GM12873 (cell line): ENCODE measurements around the gene ZMYND8.

ENCODE experiments used
- TF ChIP-seq, protein P1 (sequence below): IDR thresholded peaks from 2 replicates; pipeline ENCODE4 v1.5.1; 2012; ENCODE audit warnings: low read depth, mild to moderate bottlenecking, moderate library complexity, low read length, control low read depth; ENCODE audit not compliant: insufficient read depth; ENCODE audit errors: missing control alignments

The ZMYND8 gene

DNA sequence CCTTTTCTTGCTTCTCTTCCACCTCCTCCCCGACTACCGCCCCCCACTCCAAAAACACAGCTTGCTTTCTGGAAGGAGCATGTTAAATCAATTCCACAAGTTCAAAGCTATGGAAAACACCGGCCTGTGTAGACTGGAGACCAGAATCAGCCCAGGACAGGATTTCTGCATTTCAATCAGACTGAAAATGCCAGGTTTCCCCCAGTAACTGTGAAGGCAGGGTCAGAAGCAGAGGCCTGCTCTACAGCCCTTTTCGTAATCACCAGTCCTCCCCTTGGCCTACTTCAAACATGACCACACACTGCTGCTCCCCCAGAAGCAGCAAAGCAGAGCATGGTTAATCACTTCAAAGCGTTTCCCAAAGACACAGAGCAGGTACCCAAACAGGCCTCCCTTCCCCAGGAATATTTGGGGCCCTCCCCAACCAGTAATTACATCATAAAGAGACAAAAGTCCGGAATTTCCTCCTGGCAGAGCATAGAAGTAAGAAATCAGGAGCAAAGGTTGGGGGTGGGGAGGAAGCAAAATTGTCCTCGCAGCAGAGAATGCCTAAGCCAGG is 38.4 kb downstream of the ZMYND8 start:
- TF ChIP-seq, protein P1, sequence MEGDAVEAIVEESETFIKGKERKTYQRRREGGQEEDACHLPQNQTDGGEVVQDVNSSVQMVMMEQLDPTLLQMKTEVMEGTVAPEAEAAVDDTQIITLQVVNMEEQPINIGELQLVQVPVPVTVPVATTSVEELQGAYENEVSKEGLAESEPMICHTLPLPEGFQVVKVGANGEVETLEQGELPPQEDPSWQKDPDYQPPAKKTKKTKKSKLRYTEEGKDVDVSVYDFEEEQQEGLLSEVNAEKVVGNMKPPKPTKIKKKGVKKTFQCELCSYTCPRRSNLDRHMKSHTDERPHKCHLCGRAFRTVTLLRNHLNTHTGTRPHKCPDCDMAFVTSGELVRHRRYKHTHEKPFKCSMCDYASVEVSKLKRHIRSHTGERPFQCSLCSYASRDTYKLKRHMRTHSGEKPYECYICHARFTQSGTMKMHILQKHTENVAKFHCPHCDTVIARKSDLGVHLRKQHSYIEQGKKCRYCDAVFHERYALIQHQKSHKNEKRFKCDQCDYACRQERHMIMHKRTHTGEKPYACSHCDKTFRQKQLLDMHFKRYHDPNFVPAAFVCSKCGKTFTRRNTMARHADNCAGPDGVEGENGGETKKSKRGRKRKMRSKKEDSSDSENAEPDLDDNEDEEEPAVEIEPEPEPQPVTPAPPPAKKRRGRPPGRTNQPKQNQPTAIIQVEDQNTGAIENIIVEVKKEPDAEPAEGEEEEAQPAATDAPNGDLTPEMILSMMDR: no peak

DNA sequence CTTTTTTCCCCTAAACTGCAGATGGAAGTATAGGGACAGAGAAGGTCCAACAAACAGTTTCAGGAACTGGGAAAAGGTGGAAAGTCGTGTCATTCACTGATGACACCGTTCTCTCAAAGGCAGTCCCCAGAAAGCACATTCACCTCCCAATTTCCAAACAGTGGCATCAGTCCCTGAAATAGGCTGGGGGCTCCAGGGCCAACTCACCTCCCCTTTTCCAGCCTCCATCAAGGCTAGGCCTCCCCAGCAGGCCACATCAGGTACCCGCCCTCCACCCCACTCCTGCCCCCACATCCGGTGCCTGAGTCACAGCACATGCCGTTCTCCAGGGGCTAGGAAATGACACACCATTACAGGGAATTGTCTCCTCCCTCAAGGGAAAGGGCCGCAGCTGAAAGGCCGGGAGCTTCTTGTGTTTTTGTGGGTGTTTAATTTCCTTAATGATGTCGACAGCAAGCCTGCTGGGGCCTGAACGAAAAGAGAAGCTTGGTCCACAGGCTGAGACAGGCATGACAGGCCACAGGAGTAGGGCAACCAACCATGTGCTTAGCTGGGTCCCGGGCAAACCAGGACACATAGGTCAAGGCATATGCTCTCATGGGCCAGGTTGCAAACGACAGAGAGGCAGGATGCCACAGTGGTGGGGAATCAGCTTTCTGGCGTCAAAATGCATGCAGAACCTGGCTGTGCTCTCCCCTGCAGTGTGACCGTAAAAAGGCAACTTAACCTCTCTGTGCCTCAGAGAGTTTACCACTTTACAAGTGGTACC is 39.2 kb downstream of the ZMYND8 start:
- TF ChIP-seq, protein P1: no peak

DNA sequence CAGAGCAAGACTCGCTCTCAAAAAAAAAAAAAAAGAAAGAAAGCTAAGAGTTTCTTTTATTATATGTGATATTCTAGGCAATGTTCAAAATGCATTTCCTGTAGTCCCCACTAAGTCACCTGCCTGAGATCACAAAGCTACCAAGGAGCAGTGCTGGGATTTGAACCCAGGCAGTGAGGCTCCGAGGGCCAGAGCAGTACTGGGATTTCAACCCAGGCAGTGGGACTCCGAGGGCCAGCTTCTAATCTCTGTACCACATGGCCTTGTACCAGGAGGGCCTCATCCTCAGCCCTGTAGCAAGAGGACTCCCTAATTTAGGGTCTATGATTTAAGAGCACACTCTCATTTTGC is 39.7 kb downstream of the ZMYND8 start:
- TF ChIP-seq, protein P1: no peak

DNA sequence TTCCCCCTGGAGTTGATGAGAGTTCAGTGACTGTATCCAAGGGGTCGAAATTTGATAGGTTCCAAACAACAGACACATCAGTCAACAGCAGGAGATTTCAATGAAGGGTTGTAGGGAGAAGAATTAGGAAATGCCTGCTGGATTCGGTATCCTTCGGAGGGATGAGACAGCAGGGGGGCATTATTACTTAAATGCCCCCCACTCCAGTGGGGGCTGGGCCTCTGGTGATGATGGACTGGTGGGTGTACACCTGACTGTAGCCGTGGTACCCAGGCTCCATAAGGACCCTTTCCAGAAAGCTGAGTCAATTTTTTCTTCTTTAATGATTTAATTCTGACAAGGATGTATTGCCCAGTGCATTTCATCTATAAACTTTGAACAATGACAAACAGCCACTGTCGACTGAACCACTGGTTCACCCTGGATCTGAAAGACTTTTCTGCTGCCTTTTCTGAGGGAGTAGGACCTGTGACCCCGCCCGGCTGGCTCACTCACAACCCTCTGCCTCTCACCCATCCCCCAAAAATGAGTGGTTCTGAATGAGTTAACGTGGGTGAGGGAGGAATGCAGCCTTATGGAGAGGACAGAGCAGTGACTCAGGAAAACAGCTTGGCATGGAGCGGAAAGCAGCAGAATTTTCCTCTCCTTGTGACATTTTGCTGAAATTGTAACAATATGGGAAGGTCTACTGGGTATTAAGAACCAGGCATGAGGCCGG is 41.0 kb downstream of the ZMYND8 start:
- TF ChIP-seq, protein P1: no peak

DNA sequence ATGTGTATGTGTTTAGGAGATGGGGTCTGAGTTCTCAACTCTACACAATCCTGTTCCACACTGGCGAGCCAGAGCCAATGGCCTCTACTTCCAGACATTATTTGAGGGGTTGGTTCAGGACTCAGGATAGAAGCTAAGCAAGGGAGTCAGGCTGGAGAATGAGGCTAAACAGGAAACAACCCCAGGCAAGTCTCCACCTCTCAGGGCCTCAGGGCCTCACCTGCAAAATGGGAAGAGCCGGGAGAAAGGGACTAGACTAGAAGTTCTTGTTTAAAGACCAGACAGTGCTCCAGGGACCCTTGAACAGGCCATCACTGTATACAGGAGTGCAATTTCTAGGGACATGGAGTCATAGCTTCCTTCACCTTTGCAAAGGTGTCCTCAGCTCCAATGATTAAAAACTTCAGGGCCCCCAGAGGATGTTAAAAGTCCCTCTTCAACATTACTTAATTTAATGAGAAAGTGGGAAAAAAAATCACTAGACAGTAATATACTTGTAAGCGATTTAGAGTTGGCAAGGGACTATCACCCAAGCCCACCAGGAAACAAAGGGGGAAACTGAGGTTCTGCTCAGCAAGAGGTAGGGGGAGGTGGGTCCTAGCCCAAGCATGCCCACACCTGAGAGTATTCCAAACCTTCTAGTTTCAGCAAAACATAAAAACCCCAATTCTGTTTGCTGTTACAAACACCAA is 41.7 kb downstream of the ZMYND8 start:
- TF ChIP-seq, protein P1: no peak

DNA sequence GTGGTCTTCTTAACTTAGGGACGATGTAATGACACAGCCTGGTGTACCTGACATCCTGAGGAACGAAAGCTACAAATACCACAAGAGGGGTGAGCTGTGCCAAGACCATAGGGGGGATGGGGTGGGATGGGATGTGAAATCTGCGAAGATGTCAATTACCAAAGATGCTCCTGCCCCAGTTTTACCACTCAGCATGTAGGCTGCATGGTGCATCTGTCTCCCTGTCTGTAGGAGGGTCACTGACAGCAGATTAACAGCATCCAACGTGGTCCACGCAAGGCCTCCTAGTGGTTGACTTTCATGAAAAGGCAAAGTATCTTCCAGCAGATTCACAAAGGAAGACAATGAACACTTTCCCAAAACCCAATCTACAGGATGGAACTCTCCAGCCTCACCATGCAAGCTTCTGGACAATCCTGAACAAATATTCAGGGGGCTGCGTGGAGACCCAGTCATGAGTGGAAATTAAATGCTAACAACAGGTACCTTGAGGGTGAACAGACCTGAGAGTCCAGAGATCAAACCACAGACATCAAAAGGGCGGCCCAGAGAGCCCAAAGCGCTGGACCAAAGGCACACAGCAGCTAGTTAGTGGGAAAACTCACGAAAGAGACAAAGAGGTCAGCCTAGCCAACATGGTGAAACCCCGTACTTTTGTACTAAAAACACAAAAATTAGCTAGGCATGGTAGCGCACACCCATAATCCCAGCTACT is 44.4 kb downstream of the ZMYND8 start:
- TF ChIP-seq, protein P1: peak; percentile 3

DNA sequence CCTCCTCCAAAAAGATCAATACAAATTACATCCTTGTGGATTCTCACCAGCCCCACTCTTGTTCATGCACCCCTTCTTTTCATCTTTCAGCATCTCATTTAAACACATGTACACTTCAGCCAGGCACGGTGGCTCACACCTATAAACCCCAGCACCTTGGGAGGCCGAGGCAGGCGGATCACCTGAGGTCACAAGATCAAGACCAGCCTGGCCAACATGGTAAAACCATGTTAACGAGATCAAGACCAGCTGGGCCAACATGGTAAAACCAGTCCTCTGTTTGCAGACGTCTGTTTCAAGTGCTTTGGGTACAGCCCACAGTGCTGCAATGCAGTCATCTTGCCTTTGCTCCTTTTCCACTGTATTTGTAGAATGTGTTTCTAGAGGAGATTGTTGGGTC is 45.3 kb downstream of the ZMYND8 start:
- TF ChIP-seq, protein P1: no peak
